Sigmoid colon (tissue), 7 donors: Measurements from ENCODE around the gene AUTS2. TPM values are rescaled to one million over a fixed set of nuclear protein-coding genes. Genes with fewer than 3 reads are reported as not detected.

Experiments used
- DNase-seq: peaks from one replicate; pipeline ENCODE4 v3.0.0-alpha.2; 2019
- H3K27ac ChIP-seq, 4 donors: fragments of 200-600 bp; sonication (generic); one replicate each; pipeline ENCODE4 v1.5.1; 2016 to 2019; ENCODE audit warnings: mild to moderate bottlenecking in 1 of 4
- H3K27me3 ChIP-seq, 3 donors: fragments of 200-600 bp; sonication (generic); one replicate each; pipeline ENCODE4 v1.5.1; 2019; ENCODE audit warnings: mild to moderate bottlenecking in 1 of 3
- H3K36me3 ChIP-seq, 4 donors: fragments of 200-600 bp; sonication (generic); one replicate each; pipeline ENCODE4 v1.5.1; 2016 to 2019
- H3K4me1 ChIP-seq, 4 donors: fragments of 200-600 bp; sonication (generic); one replicate each; pipeline ENCODE4 v1.5.1; 2017 to 2019
- H3K4me3 ChIP-seq, 4 donors: fragments of 200-600 bp; sonication (generic); one replicate each; pipeline ENCODE4 v1.5.1; 2017 to 2019; ENCODE audit warnings: mild to moderate bottlenecking in 2 of 4, moderate library complexity in 1 of 4
- H3K9me3 ChIP-seq, 4 donors: fragments of 200-600 bp in 3 of 4; sonication (generic) in 3 of 4; one replicate each; pipeline versions ENCODE4 v1.5.1 to v1.6.1; 2013 to 2019
- EP300 ChIP-seq, 4 donors: sonication (generic); formaldehyde crosslinking; IDR thresholded peaks; one replicate each; pipeline ENCODE4 v1.6.1; 2017; ENCODE audit warnings: antibody characterized with exemption in 4 of 4
- POLR2A ChIP-seq, 2 donors: fragments of 450-650 bp; IDR thresholded peaks; one replicate each; pipeline ENCODE4 v1.6.1; 2016; ENCODE audit warnings: antibody characterized with exemption in 2 of 2, mild to moderate bottlenecking in 2 of 2, moderate library complexity in 2 of 2
- POLR2AphosphoS5 ChIP-seq, 4 donors: sonication (generic); formaldehyde crosslinking; IDR thresholded peaks; one replicate each; pipeline ENCODE4 v1.6.1; 2017; ENCODE audit warnings: antibody characterized with exemption in 4 of 4
- WGBS, 2 donors: extraction: QIAGEN DNeasy Blood & Tissue Kit; methylation state at CpG; one replicate each; pipeline ENCODE4 v1.1.7; 2013; 5-methylcytosine and 5-hydroxymethylcytosine counted together
- intact Hi-C: fragments of 100-400 bp; cut with DNase I; formaldehyde crosslinking; loops from one replicate; pipeline ENCODE4 v1.15.1; 2023
- polyA plus RNA-seq, 3 donors: library from polyadenylated mRNA; stranded (reverse); fragments of 200-250 nt; gene quantifications; one replicate each; pipeline ENCODE4 v1.2.3, GENCODE V29; 2013
- total RNA-seq, 4 donors: library from RNA; depleted of rRNA; stranded (reverse); fragments of >200 nt; gene quantifications; one replicate each; pipeline ENCODE4 v1.1.0, GENCODE V29; 2016
- TF ChIP-seq, protein P1 (sequence below), 4 experiments: fragments of 450-650 bp in 3 of 4; fragments of 200-600 bp in 1 of 4; IDR thresholded peaks; one replicate each; pipeline ENCODE4 v1.5.1; 2016 to 2019; ENCODE audit warnings: antibody characterized with exemption in 4 of 4, mild to moderate bottlenecking in 3 of 4, moderate library complexity in 2 of 4
- donor health status: healthy with polysubstance abuse.
- donor health status: Bipolar disorder and iron deficiency.
- donor health status: healthy.

The AUTS2 gene
- total and polyA plus RNA-seq, 7 donors = 3.6 to 55.7 (median 25.5) TPM

DNA sequence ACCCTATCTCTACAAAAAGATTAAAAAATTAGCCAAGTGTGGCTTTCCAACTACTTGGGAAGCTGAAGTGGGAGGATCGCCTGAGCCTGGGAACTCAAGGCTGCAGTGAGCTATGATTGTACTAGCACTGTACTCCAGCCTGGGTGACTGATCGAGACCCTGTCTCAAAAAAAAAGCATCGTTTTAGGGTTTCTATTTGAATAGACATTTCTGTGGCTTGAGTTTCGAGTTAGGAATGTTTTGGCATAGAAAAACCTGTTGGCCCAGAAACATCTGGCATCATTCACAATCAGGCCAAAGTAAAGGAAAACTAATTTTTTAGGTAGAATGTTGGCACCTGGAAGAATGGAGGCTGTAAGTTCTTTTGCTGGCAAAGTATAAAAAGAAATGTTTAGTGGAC, 72.4 kb downstream of the AUTS2 start:
- no peaks in the 10 kb centered on the region for H3K9me3 ChIP-seq
- 52 to 66% methylated on average over 4 of the region's 4 CpGs for WGBS, 2 donors
- no peak for DNase-seq
- no peaks in the 10 kb centered on the region for H3K36me3 ChIP-seq
- H3K4me3 ChIP-seq = no peak overlapping the region
- H3K27me3 ChIP-seq = no peaks in the 10 kb centered on the region
- H3K27ac ChIP-seq = peak overlapping the region in 2 of 4 donors; percentile 5 to 13
- TF ChIP-seq POLR2AphosphoS5 (IDR thresholded peaks at IDR 0.05) (no peak), POLR2A (IDR thresholded peaks at IDR 0.05) (no peak), EP300 (IDR thresholded peaks at IDR 0.05) (no peak)
- TF ChIP-seq, protein P1, sequence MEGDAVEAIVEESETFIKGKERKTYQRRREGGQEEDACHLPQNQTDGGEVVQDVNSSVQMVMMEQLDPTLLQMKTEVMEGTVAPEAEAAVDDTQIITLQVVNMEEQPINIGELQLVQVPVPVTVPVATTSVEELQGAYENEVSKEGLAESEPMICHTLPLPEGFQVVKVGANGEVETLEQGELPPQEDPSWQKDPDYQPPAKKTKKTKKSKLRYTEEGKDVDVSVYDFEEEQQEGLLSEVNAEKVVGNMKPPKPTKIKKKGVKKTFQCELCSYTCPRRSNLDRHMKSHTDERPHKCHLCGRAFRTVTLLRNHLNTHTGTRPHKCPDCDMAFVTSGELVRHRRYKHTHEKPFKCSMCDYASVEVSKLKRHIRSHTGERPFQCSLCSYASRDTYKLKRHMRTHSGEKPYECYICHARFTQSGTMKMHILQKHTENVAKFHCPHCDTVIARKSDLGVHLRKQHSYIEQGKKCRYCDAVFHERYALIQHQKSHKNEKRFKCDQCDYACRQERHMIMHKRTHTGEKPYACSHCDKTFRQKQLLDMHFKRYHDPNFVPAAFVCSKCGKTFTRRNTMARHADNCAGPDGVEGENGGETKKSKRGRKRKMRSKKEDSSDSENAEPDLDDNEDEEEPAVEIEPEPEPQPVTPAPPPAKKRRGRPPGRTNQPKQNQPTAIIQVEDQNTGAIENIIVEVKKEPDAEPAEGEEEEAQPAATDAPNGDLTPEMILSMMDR (IDR thresholded peaks at IDR 0.05) = no peak
- H3K4me1 ChIP-seq = peaks cover 0 to 44% (median 29%) of the 10 kb centered on the region in 4 donors
- intact Hi-C loops = no loop called here

DNA sequence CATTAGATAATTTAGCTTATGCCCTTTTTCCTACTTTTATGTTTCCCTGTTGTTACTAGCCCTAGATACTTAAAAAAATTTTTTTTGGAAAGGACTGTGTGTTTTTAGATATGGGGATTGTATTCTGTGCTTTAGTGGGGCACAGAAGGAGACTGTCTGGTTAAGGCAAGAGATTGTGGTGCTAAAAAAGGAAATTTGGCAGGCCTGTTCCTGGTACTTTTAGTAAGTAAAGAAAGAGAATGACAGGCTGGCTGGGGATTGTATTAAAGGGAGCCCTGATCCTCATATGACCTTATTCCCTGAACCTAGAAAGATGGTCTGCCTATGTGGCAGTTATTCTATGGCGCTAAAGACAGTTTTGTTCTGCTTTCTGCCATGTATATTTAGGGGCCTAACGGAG, 74.8 kb downstream of the AUTS2 start:
- 93 to 95% methylated on average over 2 of the region's 2 CpGs for WGBS, 2 donors
- Histone ChIP-seq H3K27me3 (no peaks in the 10 kb centered on the region), H3K27ac (no peak overlapping the region), H3K36me3 (no peaks in the 10 kb centered on the region), H3K4me1 (peaks cover 0 to 59% (median 43%) of the 10 kb centered on the region in 4 donors), H3K9me3 (no peaks in the 10 kb centered on the region), H3K4me3 (no peak overlapping the region)
- intact Hi-C loops = no loop called here
- DNase-seq = no peak
- TF ChIP-seq POLR2A (IDR thresholded peaks at IDR 0.05) (no peak), POLR2AphosphoS5 (IDR thresholded peaks at IDR 0.05) (no peak), EP300 (IDR thresholded peaks at IDR 0.05) (no peak)
- TF ChIP-seq, protein P1 (IDR thresholded peaks at IDR 0.05) = no peak

DNA sequence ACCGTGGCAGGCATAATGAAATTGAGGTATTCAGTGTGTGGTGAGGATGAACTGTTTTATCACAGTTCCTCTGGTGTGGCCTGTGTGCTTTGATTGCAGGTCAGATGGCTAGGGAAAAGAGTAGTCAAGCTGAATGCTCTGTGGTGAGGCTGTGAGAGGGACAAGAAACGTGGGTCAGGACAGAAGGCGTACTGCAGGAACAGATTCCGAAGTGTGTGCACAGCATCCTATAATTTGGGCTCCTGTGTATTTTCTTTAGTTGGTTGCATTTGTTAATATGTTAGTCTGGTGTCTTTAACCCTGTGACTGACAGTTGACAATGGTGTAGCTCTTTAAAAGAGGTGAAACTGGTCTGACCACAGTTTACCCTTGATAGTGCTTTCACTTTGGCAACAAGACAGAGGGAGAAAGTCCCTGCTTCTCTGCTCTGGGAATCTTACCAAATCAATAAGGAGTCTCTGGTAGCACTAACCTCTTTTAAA, 76.5 kb downstream of the AUTS2 start:
- DNase-seq = no peak
- WGBS, 2 donors = 44 to 58% methylated on average over 4 of the region's 4 CpGs
- intact Hi-C loops = no loop called here
- no peaks in the 10 kb centered on the region for H3K27me3 ChIP-seq
- H3K9me3 ChIP-seq = no peaks in the 10 kb centered on the region
- no peak for TF ChIP-seq POLR2A (IDR thresholded peaks at IDR 0.05)
- no peak for TF ChIP-seq EP300 (IDR thresholded peaks at IDR 0.05)
- H3K4me3 ChIP-seq = no peak overlapping the region
- no peak overlapping the region for H3K27ac ChIP-seq
- peaks cover 0 to 70% (median 55%) of the 10 kb centered on the region in 4 donors for H3K4me1 ChIP-seq
- no peaks in the 10 kb centered on the region for H3K36me3 ChIP-seq

DNA sequence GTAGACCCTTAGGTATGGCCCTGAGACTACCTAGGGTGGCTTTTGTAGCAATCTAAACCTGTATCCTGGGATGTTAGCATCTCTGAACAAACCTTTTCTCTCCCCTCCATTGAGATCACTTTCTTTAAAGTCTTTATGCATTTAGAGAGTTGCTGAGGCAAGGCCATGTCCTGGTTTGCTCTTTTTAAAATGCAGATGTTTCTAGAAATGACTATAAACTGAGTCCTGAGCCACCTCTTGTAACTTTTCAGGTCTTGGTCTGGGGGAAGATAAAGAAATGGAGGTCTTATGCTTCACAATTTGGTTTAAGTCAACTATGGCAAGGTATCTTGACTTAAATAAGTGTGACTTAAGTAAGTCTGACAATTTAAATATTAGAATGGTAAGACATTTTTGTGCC, 78.0 kb downstream of the AUTS2 start:
- Histone ChIP-seq H3K4me1 (peaks cover 0 to 55% (median 45%) of the 10 kb centered on the region in 4 donors), H3K27ac (no peak overlapping the region), H3K27me3 (no peaks in the 10 kb centered on the region), H3K4me3 (no peak overlapping the region), H3K36me3 (no peaks in the 10 kb centered on the region), H3K9me3 (no peaks in the 10 kb centered on the region)
- TF ChIP-seq EP300 (IDR thresholded peaks at IDR 0.05) = no peak
- no peak for TF ChIP-seq POLR2A (IDR thresholded peaks at IDR 0.05)
- TF ChIP-seq, protein P1 (IDR thresholded peaks at IDR 0.05) = no peak
- TF ChIP-seq POLR2AphosphoS5 (IDR thresholded peaks at IDR 0.05) = no peak
- DNase-seq = no peak
- intact Hi-C loops = no loop called here

DNA sequence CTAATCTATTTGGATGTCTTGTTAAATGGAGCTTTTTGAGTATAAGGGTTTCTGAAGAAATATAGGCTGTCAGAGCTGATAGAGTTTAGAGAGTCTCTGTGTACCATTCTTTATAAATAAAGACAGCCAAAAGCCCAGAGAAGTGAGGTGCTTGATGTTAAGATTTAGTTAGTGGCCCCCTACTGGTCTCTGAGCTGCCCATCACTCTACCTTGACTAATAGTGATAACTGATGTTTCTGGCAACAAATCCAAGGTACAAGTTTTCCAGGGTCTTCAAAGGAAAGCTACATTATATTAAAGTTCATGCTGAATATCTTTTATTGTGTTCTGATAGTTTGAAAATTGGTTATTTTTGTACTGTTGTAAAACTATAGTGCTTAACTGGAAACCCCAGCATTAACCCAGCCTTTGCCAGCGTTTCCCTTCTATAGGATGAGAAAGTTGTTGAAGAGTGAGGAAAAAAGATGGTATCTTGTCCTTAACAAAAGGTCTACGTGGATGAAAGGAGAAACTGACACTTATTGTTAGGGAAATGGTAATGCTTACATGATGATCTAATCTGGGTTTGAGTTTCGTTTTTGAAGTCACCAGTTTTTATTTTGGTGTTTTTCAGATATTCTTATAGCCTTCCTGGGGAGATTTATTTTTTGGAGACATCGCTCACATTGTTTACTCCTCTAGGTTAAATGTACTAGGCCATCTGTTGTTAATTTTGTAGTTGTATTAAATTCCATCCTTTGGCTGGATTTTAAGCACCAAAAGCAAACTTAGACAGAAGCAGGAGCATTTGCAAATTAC, 79.0 kb downstream of the AUTS2 start:
- Histone ChIP-seq H3K27ac (peak overlapping the region in 3 of 4 donors; percentile 38 to 60 (median 59)), H3K4me1 (peaks cover 0 to 57% (median 49%) of the 10 kb centered on the region in 4 donors), H3K9me3 (no peaks in the 10 kb centered on the region), H3K4me3 (no peak overlapping the region), H3K36me3 (no peaks in the 10 kb centered on the region), H3K27me3 (no peaks in the 10 kb centered on the region)
- TF ChIP-seq POLR2A (IDR thresholded peaks at IDR 0.05) = no peak
- TF ChIP-seq, protein P1 (IDR thresholded peaks at IDR 0.05) = no peak
- TF ChIP-seq EP300 (IDR thresholded peaks at IDR 0.05) = no peak
- TF ChIP-seq POLR2AphosphoS5 (IDR thresholded peaks at IDR 0.05) = no peak
- intact Hi-C loops = no loop called here
- no peak for DNase-seq
- 46 to 68% methylated on average over 4 of the region's 4 CpGs for WGBS, 2 donors
